Measurements from ENCODE around the gene POLH.
"Not testable (repeated sequence)": the region's sequence is repeated elsewhere in the genome, so short reads cannot be mapped to it uniquely, and the experiment has no call there.

Gene POLH

DNA sequence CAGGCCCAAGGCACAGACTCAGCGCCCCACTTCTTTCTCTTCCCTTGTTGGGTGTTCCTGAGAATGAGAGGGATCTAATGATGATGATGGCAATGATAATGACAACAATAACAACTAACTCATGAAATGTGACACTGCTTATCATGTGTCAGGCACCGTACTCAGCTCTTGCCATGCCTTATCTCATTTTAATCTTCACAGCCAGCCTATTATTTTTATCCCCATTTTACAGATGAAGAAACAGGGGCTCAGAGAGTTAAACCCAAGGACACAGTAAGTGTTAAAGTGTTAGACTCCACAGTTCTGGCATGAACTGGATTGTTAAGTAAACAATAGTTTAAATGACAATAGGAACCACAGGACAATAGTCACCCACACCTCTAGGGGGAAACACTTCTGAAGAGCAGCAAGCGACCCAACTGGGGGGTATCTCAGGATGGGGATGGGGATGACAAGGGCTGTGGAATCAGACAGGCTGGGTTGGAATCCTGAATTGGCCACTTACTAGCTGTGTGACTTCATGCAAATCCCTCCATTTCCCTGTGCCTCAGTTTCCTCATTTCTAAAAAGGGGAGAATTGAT lies 81.3 kb downstream of the POLH start:
- ChIA-PET CTCF (interaction anchor here (1.0 kb wide), 1 partner anchor 10 kb away, joined by 3 read pairs; no protein-coding TSS in a partner anchor), POLR2A (interaction anchor here (1.2 kb wide), 1 partner anchor 12 kb away, joined by 3 read pairs; the partner anchor contains the start of gene RSPH9)
- TF ChIP-seq LEF1 (IDR thresholded peaks at IDR 0.05; ENCODE audit: borderline replicate concordance) (no peak), ARNT (IDR thresholded peaks at IDR 0.05) (no peak), L3MBTL2 (conservative IDR thresholded peaks at IDR 0.05) (no peak), TARDBP (IDR thresholded peaks at IDR 0.05) (no peak), NFRKB (IDR thresholded peaks at IDR 0.05) (no peak), HDGF (IDR thresholded peaks at IDR 0.05; ENCODE audit: borderline replicate concordance) (no peak), BHLHE40 (IDR thresholded peaks at IDR 0.05; ENCODE audit: borderline replicate concordance) (no peak), CTBP1 (IDR thresholded peaks at IDR 0.05; ENCODE audit: borderline replicate concordance) (no peak), SP1 (IDR thresholded peaks at IDR 0.05) (no peak), ZNF384 (IDR thresholded peaks at IDR 0.05) (no peak), SUZ12 (IDR thresholded peaks at IDR 0.05) (no peak), FOXM1 (IDR thresholded peaks at IDR 0.05; ENCODE audit: borderline replicate concordance) (no peak), FOXA1 (IDR thresholded peaks at IDR 0.05) (no peak), FOXK2 (IDR thresholded peaks at IDR 0.05) (no peak), ELF4 (IDR thresholded peaks at IDR 0.05) (no peak)
- TF ChIP-seq, protein P1, sequence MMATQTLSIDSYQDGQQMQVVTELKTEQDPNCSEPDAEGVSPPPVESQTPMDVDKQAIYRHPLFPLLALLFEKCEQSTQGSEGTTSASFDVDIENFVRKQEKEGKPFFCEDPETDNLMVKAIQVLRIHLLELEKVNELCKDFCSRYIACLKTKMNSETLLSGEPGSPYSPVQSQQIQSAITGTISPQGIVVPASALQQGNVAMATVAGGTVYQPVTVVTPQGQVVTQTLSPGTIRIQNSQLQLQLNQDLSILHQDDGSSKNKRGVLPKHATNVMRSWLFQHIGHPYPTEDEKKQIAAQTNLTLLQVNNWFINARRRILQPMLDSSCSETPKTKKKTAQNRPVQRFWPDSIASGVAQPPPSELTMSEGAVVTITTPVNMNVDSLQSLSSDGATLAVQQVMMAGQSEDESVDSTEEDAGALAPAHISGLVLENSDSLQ (IDR thresholded peaks at IDR 0.05): no peak
- no peak for DNase-seq (ENCODE audit: extremely low spot score)

DNA sequence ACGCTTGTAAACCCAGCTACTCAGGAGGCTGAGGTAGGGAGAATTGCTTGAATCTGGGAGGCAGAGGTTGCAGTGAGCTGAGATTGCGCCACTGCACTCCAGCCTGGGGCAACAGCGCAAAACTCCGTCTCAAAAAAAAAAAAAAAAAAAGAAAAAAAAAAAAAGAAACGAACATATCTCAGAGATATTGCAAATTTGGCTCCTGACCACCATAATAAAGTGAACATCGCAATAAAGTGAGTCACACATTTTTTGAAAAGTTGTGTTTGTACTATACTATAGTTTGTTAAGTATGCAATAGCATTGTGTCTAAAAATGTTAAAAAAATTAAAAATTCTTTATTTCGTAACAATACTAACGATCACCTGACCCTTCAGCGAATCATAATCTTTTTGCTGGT lies 82.2 kb downstream of the POLH start:
- POLR2A ChIA-PET: no interaction called here
- CTCF ChIA-PET: no interaction called here
- no peak for DNase-seq (ENCODE audit: extremely low spot score)
- TF ChIP-seq SP1 (IDR thresholded peaks at IDR 0.05) (no peak), ZNF384 (IDR thresholded peaks at IDR 0.05) (0 out of 2 replicates have a peak, but pooled peaks have one; percentile 18)

DNA sequence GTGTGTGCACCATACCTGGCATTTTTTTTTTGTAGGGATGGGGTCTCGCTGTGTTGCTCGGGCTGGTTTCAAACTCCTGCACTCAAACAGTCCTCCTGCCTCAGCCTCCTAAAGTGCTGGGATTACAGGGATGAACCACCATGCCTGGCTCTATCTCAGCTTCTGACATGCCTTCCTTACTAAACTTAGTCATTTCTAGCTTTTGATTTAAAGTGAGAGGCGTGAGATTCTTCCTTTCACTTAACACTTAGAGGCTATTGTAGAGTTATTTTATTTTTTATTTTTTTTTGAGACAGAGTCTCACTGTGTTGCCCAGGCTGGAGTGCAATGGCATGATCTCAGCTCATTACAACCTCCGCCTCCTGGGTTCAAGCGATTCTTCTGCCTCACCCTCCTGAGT lies 87.0 kb downstream of the POLH start:
- not testable (repeated sequence) for DNase-seq (ENCODE audit: extremely low spot score)
- POLR2A ChIA-PET: interaction anchor here (0.6 kb wide), 1 partner anchor 12 kb away, joined by 3 read pairs; no protein-coding TSS in a partner anchor
- CTCF ChIA-PET: interaction anchor here (0.6 kb wide), 1 partner anchor 77 kb away, joined by 11 read pairs; no protein-coding TSS in a partner anchor
